Raji (cell line): ENCODE data around the gene SHISAL2B.

Source experiments
- POLR2A ChIP-seq: IDR thresholded peaks from 2 replicates; pipeline ENCODE4 v1.6.1; 2011; ENCODE audit warnings: low read depth, low read length, control low read depth; ENCODE audit not compliant: insufficient read depth

SHISAL2B gene

DNA sequence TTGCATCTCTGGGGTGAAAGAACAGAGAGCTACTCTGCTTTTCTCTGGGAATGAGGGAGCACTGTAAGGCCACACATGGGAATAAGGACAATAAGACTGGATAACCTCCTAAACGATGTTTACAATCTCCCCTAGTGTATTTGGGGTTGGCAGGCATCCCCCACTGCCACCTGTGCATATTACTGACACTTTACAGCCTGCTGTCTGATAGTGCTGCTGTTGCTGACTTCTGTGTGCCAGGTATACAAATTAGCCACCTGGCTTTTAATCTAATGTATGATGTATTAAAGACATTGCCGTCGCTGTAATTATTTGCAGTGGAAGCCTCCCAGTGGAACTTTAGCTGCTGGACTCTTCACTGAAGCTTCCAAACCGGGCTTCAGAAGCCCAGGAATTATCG lies 4.4 kb upstream of the SHISAL2B start:
- TF ChIP-seq POLR2A, result no peak

DNA sequence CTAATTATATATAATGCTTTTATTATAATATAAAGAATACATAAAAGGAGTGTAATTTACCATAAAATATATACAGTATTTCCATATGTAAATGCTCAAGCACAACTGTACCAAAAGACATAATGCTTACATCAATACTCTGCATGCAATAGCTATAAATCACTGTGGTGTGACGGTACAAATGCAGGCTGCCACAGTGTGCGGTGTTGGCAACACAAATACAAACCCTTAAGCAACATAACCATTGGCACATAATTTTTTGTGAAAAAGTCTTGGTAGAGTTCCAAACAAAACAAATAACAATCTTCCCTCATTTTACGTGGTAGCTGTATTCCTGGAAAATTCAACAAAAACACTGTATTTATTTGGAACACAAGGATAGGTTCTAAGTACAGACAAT lies 1.9 kb upstream of the SHISAL2B start:
- TF ChIP-seq POLR2A, result no peak

DNA sequence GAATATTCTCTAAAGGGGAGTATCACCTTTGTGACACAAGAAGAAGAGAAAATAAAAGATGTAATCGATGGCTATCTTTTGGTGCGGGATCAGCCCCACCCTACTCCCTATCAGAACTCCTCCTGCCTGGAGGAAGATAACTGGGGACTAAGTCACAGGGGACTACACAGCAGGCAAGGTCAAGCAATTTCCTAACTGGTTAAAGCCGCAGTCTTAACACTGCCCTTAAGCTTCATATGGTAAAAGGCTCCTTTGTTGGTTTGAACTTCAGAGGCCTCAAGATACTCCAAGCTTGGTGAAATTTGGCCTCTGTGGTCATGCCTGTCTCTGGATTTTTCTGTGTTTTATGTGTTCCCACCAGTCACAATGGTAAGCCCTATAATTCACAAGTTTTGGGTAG lies 1.3 kb upstream of the SHISAL2B start:
- TF ChIP-seq POLR2A, result no peak

DNA sequence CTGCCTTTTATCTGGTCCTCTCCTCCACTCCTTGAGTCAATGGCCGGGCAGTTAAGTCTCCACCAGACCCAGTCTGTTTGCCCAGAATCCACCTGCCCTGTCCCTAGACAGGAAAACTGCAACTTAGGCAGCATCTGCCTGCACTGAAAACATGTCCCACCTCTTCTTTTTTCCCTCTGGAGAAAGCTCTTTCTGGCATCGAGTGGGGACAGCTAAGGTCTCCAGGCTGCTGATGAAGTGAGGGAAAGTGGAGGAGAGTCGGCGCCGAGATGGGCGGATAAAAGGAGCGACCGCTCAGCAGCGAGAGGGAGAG lies 243 bp upstream of the SHISAL2B start:
- TF ChIP-seq POLR2A, result no peak

DNA sequence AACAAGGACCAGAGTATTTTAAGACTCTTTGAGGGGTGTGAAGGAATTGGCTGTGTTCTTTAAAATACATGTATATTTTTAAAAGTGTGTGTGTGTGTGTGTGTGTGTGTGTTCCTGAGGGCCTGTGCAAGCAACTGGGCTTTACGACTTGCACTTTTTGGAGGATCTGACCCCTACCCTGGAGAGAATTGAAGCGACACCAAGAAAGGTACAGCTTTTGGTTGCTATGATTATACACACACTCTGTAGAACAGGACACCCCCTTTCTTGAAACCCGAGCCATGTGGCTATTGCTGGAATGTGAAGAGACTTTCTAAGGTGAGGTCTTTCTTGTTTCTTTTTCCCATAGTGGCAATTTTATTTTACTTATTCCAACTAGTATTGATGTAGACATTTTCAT lies 988 bp downstream of the SHISAL2B start:
- TF ChIP-seq POLR2A, result no peak

DNA sequence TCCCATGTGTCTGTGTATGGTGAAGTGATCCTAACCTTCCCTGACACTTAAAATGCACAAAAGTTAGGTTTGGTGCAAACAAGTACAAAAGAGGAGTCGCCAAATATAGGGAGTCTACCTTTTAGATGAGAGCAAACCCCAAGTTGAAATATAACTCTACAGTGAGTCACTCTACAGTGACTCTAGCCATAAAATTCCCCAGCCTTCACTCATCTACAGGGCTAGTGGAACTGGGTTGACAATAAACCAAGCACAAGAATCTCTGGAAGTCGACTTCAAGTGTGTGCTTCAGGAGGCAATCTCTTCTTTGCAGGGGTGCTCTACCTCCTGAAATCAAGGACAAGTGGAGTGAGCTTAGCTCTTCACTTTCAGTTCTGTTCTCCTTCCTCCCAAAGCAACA lies 3.3 kb downstream of the SHISAL2B start:
- TF ChIP-seq POLR2A, result no peak

DNA sequence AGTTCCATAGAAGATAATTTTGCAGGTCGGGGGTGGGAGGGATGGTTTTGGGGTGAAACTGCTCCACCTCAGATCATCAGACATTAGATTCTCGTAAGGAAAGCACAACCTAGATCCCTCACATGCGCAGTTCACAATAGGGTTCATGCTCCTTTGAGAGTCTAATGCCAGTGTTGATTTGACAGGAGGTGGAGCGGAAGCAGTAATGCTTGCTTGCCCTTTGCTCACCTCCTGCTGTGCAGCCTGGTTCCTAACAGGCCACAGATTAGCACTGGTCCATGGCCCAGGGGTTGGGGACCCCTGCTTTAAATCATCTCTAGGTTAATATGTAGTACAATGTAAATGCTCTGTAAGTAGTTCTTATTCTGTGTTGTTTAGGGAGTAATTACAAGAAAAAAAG lies 10.5 kb downstream of the SHISAL2B start:
- TF ChIP-seq POLR2A, result no peak

DNA sequence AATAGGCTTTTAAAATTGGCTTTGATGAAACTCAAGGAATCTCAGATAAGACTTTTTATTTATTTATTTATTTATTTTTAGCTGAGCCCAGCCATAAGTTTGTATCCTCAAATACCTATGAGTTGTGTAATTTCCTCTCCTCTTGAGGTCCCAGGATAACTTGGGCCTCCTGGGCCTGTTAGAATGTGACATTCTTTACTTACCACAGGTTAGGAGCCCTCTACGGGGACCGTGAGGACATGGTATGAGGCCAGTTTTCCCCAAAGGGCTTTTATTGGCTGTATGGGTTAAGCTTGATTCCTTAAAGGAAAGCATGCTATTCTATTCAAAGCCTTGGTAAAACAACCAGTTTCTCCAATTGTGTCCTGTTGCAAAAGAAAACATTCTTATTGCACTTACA lies 16.9 kb downstream of the SHISAL2B start:
- no peak for TF ChIP-seq POLR2A

DNA sequence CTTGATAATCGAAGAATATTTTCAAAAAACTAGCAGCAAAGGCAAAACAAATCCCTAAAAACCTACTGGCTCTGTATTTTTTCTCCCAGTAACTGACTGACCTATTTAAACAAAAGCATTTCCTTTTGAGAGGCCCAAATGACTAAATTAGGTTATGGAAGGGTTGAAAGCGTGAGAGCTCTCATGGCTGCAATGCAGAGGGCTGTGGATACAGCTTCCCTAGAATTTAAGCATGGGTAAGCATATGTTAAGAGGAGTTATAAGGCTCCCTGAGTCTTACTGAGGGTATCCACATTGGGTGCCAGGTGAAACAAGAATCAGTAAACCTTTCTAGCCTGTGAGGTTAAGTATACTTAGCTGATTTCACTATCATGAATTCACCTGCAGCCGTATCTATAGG lies 32.3 kb downstream of the SHISAL2B start:
- no peak for TF ChIP-seq POLR2A

DNA sequence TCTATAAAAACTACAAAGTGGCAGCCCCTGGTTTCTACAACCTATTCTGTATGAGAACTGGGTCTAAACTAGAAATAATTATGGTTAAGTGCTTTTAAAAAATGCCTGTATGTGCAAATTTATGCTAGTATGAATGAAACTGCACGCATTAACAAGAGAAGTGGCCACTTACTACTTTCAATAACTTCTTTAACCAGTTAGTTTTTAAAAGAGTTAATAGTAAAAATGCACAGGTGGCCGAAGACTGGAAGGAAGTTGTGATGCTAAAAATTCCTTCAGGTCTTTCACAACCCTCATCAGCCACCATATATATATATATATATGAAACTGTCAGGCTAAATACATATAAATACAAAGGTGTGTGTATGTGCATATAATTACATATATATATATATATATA lies 36.8 kb downstream of the SHISAL2B start:
- TF ChIP-seq POLR2A, result no peak

DNA sequence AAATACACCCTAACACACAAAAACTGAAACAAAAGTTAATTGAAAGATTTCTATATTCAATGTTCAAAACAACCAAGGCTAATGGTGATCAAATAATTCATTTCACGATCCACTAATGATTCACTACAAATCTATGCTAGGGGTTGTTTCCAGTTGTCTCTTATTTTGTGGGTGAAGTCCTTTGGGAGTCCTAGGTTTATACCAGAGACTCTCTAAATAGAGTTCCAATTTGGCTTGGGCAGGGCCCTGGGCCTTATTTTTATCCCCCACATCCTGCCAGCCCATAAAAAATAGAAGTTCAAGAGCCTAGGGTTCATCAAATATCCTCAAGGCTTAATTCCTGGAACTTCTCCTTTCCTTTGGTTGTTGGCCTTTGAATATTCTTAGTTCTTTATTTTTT lies 52.1 kb downstream of the SHISAL2B start:
- TF ChIP-seq POLR2A, result no peak

DNA sequence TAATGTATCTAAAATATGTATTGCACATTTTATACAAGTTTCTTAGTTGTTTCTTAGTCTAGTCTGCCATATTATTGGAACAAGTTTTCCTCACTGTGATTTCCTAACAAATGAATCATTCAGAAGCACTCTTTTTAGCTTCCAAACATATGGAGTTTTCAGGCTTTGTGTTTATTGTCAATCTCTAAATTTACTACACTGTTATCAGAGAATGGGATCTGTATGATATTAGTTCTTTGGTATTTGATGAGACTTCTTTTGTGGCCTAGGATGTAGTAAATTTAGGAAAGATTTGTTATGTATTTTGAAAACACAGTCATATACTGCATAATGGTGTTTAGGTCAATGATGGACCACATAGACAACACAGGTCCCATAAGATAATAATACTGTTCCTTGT lies 52.5 kb downstream of the SHISAL2B start:
- no peak for TF ChIP-seq POLR2A

DNA sequence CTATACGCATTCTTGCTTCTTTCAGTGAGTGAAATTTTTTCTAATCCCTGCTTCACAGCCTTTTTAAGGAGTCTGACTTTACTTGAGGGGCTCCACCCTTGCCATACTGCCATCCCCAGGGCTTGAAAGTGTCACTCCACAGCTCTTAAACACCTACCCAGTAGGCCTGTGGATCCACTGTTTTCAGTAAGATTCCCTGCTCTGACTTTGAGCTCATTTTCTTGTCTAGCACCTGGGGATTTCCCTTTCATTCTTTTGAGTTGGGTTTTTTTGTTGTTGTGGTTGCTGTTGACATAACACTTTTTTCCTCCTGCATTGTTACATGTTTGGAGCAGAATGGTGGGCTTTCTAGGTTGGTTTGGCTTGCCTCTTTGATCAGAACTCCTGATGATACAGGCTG lies 54.6 kb downstream of the SHISAL2B start:
- no peak for TF ChIP-seq POLR2A

DNA sequence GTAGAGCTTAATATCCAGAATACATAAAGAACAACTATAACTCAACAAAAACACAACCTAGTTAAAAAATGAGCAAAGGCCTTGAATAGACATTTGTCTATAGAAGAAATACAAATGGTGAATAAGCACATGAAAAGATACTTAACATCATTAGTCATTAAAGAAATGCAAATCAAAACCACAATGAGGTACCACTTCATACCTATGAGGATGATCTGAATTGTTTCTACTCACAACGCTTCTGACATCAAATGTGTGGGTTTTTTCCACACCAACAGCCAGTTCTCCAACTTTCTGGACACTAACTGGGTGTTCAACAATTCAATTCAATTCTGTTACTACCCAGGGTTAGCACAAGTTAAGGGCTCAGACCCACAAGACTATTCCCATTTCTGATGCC lies 56.1 kb downstream of the SHISAL2B start:
- TF ChIP-seq POLR2A, result no peak

DNA sequence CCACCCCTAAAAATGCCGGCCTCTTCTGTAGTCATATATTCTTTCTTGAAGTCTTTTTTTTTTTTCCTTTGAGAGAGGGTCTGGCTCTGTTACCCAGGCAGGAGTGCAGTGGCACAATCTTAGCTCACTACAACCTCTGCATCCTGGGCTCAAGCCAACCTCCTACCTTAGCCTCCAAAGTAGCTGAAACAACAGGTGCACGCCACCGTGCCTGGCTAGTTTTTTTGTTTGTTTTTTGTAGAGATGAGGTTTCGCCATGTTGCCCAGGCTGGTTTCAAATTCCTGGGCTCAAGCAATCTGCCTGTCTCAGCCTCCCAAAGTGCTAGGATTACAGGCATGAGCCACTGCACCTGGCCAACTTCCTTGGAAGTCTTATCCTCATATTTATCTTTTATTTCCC lies 59.1 kb downstream of the SHISAL2B start:
- no peak for TF ChIP-seq POLR2A

DNA sequence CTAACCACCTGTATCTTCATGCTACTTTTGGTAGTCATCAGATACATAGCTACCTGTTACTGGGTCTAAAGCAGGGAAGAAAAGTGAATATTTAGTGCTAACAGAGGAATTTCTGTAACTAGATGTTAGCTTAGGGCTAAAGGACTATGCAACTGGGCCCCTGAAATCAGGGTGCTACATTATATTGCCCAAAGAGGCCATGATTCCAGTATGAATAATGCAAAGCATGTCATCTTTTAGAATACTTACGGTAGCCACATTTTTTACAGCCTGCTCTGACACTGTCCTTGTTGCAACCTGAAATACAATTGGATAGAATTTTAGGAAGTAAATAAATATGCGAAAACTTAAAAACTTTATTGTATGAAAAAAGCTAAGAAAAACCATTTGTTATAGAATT lies 63.8 kb downstream of the SHISAL2B start:
- no peak for TF ChIP-seq POLR2A

DNA sequence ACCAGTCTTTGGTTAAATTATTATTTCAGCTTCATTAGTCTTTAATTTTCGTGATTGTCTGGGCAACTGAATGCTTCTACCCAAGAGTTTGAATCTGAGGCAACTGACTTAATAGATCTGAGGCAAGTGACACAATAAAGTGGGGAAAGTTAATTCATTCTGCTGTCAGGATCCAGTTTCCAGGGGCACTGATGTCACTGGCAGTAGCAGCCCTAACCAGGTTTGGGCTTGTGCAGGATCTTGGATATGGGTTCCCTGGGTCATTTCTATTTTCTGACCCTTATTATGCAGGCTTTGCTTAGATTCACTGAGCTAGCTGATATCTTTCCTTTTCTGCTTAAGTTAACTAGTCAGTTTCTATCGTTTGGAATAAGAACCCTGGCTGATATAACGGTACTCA lies 68.6 kb downstream of the SHISAL2B start:
- no peak for TF ChIP-seq POLR2A

DNA sequence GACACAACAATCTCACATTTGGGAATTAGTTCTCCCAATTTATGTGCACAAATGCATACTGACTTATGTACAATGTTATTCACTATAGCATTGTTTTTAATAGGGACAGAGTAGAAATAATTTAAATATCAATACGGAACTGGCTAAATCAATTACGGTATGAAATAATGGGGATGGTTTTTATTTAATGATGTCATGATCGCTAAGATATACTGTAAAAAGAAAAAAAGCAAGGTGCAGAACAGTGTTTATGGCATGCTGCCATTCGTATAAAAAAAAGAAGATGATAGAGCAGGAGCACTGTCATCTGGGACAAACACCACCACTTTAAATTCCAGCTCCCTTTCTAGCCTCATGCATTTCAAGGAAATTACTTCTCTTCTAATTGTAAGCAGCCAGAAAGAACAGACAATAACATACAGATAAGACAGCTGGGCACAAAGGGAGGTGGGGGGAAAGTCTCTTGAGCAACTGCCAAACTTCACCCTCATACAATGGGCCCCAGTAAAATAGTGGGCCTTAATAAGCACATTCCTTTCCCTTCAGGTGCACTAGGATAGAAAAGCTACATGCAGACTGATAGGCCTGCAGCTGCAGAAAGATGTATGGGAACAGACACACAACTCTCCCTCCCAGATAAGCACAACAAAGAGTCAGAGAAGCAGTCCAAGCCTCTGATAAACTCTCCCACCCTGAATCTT lies 69.8 kb downstream of the SHISAL2B start:
- no peak for TF ChIP-seq POLR2A

DNA sequence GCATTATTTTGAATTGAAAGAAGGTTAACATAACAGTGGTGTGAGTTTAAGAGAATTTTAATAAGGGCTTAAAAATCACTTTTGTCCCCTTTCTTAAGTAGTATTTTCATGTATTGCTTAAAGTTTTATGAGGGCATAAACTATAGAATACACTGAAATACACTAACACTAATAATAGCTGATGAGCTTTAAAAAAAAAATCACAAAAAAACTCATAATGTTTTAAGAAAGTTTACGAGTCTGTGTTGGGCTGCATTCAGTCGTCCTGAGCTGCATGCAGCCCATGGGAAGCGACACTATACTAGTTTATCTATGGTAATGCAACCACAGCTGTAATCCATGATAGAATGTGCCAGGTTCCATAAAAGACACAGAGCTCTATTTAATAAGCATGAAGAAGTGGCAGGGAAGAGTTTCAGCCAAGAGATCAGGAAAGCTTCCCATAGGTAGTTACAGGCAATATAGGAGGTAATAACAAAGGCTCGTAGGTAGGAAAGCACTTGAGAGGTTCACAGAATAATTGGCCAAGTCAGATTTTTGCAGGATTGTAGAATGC lies 73.7 kb downstream of the SHISAL2B start:
- TF ChIP-seq POLR2A, result no peak
